Stimulated activated CD4-positive, alpha-beta T cell treated with anti-CD3 and anti-CD28 coated beads, Interleukin-2, amount 100 ng/mL, for 24 hours (primary cell): ENCODE measurements around the gene SERBP1.
"Not testable (repeated sequence)": the region's sequence is repeated elsewhere in the genome, so short reads cannot be mapped to it uniquely, and the experiment has no call there.

Experiments used
- DNase-seq, 2 donors: peaks; one replicate each; pipeline ENCODE4 v3.0.0-alpha.2; 2020

SERBP1 gene

DNA sequence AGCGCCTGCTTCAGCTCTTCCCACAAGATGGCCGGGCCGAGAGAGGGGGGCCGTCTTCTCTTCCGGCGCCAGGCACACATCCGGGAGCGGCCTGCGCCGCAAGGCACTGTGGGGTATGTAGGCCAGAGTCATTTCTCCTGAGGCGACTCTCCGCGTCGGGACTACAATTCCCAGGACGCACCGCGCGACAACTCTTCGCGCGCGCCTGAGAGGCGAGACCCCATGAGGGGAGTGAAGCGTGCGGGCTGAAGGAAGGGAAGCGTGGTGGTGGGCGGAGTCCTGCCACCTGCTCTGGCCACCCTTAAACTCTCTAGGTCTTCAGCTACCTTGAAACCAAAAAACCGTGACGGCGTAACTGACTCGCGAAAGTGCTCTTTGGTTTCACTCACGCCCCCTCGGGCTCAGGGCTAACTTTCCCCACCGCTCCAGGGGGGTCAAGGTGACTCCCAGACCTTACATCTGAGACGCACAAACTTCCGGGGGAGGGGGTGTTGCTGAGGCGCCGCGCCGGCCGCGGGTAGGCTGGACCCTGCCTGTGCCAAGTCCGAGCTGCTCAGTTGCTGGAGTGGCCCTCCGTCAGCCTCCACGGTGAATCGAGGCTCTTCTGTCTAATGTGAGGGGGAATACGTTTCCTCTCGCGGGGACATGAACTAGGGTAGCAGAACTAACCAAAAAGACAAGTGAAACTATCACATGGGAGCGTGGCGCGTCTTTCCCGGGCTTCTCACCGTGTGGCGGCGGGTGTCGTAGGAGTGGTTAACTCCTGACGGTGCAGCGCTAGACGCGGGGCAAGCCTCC is at the start of gene SERBP1:
TSS of gene SERBP1 (minus strand) at position 45 of the 798 bp plus-strand sequence. CDS start 102 bp downstream, outside the sequence.
- DNase-seq: peak; percentile 94

DNA sequence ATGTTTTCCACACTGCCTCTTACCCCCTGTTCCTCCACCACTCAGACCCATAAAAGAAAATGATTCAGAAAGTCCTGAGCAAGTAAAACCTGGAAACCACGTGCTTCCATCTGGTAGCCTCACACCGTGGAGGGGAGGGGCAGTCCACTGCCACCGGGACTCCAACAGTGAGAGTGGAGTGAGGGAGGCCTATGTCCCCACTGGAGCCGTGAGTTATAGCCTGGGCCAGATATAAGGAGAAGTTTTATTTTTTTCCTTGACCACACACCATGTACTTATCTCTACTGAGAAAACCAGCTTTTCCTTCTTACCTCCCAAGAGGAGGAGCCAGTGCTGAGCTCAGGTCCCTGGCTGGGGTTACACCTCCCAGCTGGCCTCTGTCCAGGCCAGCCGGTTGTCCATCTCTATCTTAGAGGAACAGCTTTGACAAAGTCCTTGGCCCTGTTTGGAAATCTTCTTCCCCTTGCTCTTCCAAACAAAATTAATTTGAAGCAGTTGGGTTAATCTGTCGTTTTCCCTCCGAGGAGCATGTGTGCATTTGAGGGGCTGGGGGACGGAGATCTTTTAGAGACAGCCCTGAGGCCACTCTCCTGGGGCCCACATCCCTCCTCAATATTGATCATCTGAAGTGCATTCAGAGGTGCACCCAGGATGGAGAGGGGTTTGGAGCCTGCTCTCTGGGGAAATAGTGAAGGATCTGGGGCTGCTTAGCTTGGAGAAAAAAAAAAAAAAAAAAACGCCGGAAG is 49.1 kb upstream of the SERBP1 start:
- DNase-seq: peak in 1 of 2 donors; percentile 19

DNA sequence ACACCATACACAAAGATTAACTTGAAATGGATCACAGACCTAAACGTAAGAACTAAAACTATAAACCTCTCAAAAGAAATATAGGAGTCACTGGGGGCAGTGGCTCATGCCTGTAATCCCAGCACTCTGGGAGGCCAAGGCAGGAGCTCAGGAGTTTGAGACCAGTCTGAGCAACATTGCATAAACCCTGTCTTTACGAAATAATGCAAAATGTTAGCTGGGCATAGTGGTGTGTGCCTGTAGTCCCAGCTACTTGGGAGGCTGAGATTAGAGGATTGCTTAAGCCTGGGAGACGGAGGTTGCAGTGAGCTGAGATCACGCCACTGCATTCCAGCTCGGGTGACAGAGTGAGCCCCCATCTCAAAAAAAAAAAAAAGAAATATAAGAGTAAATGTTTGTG is 46.7 kb upstream of the SERBP1 start:
- DNase-seq: no peak

DNA sequence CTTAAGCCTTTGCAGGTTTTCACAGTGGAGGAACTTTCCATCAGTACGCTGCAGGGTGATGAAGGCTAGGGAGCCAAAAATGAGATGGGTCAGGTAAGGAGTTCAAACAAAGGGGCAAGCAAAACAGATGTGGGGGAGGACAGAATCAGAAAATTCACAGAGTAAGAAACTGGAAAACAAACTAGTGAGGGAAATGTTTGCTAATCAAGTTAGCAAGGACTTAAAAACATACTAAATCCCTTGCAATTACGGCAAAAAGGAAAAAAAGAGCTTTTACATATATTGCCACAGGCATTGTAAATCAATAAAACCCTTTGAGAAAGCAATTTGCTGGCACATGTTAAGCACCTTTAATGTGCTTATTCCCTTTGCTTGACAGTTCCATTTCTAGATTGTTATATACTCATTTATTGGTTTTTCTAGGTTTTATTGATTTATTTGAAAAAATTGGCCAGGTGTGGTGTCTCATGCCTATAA is 45.8 kb upstream of the SERBP1 start:
- no peak for DNase-seq

DNA sequence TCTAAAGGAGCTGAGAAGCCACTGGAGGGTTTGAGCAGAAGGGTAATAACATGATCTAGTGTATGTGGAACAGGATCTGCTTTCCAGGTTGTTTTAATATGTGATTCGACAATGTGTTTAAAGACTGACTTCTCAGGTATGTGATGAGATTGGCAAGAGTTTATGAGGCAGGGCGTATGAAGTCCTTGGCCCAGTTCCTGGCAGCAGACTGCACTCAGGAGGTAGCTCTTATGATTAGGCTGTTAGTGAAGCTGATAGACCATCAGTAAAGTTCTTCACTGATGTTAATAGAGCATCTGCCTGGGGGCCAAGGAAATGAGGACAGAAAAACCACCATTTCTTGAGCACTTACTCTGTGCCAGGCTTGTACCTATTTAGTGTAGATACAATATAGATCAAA is 41.9 kb upstream of the SERBP1 start:
- no peak for DNase-seq

DNA sequence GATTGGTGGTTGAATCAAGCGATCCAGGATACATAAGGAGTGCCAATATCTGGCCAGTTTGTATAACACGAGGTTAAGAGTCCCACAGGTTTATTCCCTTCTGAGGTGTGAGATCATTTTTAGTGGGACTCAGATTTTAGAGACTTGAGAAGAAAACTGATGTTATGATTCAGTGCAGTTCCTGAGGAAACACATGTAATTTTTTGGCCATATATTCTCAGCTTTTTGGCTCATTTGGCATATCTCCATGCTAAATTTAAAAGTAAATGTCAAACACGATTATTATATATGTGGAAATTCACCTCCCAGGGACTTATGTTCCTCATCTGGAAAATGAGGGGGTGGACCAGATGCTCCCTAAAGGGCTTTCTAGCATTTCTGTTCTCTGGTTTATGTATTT is 39.2 kb upstream of the SERBP1 start:
- DNase-seq: no peak

DNA sequence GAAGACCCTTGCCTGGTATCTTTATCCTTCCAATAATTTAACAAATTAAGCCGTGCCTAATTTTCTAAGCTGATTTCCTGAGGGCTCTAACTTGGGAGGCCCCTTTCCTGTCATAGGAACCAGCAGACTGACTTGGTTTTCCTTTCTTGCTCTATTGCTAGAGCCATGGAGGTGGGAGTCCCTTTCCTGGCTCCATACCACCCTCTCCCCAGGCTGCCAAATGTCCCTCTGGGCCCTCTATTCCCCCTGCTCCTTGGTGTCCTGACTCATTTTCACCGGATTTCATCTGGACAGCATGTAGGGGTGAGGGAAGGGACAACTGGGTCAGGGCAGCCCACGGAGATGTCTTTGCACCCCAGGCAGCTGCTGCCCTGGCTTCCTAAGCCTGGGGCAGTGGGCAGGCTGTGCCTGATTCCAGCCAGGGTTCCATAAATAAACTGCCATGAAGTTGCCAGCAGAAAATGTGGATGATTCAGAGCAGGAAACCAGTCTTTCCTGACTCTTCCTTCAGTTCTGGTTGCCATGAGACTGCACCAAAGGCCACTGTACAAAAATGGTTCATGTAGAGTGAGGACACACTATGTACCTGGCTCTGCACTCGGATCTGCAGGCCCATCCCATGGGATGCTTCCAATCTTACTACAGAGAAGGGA is 38.0 kb upstream of the SERBP1 start:
- no peak for DNase-seq

DNA sequence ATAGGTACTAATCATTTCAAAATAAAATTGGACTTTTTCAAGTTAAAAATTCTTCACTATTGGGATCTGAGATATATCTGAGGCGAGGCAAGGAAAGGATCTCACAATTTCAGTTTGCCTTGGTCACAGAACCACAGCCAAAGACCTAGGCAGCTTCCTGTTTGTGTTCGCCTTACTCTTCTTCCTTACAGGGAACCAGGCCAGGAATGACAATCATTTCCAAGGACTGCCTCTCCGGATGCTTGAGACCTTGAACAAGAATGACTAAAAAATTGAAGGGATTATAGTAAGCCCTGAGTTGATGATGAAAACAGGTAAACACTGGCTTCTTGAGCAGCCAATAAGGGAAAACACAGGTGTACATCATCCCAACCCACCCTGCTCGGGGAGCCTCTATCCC is 35.2 kb upstream of the SERBP1 start:
- no peak for DNase-seq

DNA sequence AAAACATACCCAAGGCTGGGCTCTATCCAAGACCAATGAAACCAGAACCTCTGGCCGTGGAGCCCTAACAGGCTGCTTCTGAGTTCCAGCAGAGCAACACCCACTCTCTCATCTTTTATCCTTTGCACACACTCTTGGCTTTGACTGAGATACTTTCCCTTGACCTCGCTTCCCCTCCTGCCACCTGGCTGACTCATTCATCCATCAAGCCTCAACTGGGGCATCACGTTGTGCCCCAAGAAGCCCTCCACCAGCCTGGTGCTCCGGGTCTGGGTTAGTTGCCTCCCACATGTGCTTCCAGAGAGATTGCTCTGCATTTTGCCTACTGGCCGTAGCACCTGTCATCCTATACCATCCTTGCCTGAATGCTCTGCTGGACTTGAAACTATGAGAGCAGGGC is 34.5 kb upstream of the SERBP1 start:
- DNase-seq: no peak

DNA sequence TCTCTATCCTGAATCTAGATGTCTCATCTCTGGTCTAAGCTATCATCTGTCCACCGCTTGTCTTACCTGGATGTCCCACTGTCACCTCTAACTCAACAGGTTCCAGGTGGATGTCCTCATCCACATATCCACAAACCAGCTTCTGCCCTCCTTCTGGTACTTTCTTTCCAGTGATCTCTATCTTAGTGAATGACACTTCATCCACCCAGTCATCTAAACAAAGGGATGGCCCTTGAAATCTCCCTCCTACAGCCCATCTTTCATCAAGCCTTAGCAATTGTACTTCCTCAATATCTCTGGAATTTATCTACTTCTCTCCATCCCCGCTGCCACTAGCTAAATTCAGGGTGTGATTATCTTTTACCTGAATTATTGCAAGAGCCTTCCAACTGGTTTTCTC is 33.9 kb upstream of the SERBP1 start:
- no peak for DNase-seq

DNA sequence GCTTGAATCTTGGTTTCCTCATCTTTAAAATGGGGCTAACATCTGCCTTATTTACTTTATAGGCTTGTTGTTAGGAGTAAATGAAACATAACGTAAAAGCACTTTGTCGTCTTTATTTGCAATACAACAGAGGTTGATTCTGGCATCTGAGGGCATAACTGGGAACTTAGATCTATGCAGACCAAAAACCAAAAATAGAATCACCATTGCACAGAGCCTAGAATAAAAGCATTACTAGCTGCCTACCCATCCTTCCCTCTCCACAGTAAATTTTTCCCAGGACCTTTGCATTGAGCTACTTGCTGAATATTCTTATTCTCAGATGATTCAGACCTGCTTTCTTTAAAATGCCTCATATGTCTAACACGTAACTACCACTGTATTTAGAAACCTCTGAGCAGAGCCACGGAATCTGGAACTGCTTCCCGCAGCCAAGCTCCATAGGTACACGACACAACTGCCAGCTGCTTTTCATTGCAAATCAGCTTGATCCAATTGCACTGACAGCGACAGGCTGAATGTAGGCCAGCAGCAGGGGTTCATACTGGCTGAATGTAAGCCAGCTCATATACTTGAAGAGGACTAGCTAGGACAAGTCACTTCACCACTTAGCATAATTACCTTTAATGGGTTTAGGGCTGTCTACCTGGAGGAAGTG is 33.2 kb upstream of the SERBP1 start:
- DNase-seq: no peak

DNA sequence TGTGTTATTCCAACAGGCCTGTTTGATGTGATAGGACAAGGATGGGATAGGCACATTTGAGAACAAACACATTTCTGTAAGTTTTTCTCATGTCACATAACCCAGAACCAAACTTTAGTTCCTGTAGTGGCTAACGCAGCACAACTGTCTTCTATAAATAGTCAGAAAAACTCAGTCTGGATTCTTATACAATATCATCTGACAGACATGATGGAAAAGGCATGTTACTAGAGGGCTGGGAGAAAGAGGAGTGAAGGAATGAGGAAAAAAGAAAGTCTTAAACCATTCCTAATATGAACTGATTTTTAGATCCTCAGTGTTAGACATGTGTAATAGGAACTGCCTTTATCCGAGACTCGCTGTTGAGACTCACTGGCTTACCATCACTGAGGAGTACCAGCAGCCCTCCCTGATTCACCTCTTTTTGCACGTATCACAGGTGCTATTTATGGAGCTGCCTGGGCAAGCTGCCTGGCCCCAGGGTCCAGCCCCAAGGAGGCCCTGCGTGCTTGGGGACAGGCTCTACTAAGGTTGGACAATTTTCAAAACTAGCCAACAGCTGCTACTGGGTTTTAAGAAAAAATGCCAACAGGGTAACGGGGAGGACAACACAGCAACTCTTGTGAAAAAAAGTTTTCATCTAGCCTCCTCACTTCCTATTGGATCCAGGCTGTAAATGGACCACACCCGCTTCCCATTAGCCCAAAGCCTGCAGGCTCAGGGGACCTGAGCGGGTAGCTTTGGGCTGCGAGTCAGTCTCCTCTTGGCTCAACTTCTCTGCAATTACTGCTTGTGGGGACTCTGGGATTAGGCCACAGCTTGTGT is 30.7 kb upstream of the SERBP1 start:
- no peak for DNase-seq

DNA sequence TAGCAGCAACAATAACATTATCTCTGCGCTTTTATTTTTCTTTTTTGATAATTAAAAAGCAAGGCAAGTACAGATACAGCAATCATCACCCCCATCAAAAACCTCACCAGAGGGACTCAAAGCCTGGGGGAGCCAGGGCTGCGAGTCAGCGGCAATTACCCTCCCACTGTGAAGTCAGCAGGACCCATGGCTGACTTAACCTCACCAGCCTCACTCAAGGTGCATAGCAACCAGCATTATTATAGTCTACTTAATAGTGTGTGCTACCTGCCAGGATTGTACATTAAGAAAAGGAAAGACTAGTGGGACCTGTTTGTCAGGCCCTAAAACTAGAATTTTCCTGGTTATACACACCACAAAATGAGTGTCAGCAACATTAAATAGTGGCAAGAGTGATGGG is 28.9 kb upstream of the SERBP1 start:
- DNase-seq: no peak

DNA sequence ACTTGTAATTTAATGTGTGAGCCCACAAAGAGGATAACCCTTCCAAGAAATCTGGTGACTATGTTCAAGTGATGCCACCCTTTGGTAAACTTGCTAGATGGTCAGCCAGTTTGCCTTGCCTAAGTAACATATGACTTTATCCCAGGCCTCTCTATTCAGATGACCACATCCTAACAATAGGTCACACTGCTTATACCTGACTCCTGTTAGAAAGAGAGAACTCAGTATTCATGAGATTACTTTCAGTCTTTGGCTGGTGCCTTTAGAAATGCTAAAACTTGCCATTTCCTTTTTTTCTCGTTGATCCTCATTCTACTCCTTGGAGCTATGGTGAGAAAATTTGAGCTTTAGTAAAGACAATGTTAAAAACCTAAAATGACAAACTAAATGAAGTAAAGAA is 28.5 kb upstream of the SERBP1 start:
- no peak for DNase-seq

DNA sequence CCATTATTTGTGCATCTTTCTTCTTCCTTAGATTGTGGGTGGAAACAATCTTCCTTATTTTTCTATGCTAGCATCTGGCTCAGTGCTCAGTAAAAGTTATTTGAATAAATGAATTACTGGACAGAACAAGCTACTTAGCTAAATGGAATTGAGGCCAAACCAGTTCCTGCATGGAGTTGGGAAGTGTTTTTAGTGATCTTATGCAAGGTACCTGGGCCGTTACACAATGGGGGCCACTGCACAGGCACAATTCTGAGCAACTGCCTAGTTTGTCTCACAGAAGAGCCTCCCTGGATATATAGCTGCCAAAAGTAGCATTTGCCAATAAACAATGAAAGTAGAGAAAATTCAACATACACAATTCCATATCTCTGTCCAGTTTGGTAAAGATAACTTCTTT is 27.0 kb upstream of the SERBP1 start:
- DNase-seq: no peak

DNA sequence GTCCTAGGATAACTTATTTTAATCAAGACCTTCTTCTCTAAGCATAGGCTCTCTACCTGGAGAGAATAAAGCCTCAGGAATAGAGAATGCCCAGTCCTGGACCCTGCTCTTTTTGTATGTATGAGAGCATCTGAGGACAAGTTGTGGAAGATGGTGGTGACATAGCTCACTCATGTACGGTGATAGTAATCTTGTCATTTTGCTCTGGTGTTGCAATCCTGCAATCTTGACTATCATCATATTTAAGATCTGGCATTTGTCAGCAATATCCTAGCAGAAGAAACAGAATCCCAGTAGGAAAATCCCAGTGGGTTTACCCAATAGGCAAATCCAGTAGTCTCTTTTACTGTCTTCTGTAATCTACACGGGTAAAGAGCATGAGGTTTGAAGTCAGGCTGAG is 21.6 kb upstream of the SERBP1 start:
- no peak for DNase-seq

DNA sequence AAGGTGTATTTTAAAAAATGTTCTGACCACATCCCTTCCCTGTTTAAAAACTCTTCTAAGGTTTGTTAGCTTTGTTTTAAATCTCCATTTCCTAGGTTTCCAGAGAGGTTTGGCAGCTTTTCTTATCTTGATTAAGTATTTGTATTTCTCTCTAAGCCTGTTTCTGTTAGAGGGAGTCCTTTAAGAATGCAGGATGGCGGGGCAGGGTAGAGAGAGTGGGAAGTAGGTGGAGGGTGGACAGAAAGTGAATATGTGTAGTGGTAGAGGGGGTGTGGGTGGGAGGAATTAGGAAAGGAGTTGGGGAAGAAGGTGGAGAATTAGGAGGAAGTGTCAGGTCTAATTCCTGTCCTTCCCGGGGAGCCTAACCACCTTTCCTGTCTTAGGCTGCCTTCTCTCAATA is 21.2 kb upstream of the SERBP1 start:
- no peak for DNase-seq

DNA sequence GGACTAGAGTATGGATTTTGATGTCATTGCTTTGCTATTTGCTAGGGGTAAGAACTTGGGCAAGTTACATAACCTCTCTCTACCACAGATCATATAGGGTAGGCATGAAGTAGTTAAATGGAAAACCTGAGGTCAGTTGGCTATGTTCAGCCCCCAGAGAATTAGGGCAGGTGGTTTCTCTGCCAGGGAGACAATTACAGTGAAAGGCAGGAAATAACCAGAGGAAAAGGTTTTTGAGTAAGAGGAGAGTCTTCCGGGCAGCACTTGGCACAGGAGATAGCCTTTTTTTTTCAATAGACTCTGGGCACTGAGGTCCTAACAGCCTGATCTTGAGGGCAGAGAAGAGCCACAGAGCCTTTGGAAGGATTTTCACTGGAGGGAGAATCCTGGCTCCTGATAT is 16.7 kb upstream of the SERBP1 start:
- DNase-seq: no peak

DNA sequence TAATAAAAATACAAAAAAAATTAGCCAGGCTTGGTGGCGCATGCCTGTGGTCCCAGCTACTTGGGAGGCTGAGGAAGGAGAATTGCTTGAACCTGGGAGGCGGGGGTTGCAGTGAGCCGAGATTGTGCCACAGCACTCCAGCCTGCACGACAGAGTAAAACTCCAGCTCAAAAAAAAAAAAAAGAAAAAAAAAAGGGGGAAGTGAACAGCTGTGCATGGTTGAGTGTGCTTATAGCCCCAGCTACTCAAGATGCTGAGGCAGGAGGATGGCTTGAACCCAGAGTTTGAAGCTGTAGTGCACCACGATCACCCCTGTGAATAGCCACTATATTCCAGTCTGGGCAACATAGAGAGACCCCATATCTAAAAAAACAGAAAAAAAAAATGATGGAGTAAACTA is 15.8 kb upstream of the SERBP1 start:
- DNase-seq: not testable (repeated sequence)

DNA sequence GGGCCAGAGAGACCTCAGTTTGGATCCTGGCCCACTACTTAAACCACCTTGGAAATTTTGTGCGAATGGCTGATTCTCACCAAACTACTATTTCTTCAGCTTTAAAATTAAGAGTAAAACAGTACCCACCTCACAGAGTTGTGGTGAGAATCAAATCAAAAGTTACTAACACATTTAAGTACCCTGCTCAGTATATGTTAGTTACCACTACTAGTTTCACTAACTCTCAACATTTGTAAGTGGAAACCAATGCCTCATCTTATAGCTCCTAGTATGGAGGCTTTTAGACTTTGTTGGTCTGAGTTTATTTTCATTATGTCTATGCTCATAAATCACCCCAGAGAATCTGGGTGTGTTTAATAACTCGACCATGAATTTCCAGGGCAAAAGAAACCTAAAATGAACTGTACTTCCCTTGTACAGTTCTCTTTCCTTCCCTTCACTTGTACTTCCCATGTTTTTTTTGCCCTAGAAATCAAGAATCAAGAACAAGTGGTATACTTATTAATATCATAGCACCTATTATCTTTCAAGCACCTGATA is 11.6 kb upstream of the SERBP1 start:
- no peak for DNase-seq

DNA sequence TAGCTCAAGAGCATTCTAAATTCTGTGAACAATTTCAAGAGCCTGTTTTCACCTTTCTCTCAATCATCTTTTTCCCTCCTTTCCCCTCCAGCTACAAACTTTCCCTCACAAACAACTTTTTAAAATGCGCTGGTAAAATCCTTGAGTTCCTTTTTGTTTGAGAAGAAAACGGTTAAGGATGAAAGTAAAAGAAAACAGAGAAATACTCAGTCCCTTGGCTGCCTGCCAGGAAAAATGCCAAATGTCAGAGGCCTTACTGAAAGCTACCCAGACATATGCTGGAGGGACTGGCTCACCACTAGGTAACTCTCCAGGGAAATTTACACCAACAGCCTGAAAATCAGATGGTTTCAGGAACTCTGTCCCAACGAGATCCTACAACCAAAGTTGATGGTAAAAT is 11.0 kb upstream of the SERBP1 start:
- peak; percentile 54 to 69 for DNase-seq

DNA sequence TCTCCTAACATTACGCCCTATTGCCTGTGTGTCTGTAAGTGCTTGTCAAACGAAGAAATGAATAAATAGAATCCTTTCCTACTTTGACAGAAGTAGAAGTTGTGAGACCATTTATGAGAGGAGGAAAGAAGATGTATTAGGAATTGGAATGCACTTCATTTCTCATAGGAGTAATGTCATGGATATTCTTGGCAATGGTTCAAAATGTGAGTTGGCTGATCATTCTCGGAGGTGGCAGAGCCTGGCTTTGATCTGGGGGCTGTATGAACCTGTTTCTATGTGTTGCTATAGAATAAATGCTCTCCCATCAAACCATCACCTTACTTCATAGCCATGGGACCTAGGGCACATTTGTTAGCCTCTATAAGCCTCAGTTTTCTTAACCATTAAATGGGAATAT is 10.1 kb upstream of the SERBP1 start:
- DNase-seq: no peak
